OCI-LY1 (cell line): ENCODE measurements around the gene IREB2.

Source experiments
- H2AFZ ChIP-seq: fragments of 200-600 bp; sonication (generic), shearing (Covaris generic); 2 replicates; pipeline ENCODE4 v1.6.0; 2014; ENCODE audit warnings: antibody characterized with exemption, mild to moderate bottlenecking, low read length
- H3F3A ChIP-seq: fragments of 200-600 bp; sonication (generic), shearing (Covaris generic); 2 replicates; pipeline ENCODE4 v1.6.0; 2014; ENCODE audit warnings: mild to moderate bottlenecking, antibody characterized with exemption, low read length, moderate library complexity; ENCODE audit not compliant: insufficient read depth
- H3K27ac ChIP-seq: fragments of 200-600 bp; sonication (generic); 2 replicates; pipeline ENCODE4 v1.5.1; 2014; ENCODE audit warnings: low read length, mixed run types, mild to moderate bottlenecking, low read depth; ENCODE audit not compliant: poor library complexity, severe bottlenecking
- H3K27me3 ChIP-seq: fragments of 200-600 bp; sonication (generic); 2 replicates; pipeline ENCODE4 v1.6.0; 2014; ENCODE audit warnings: antibody characterized with exemption, mild to moderate bottlenecking, low read length, moderate library complexity; ENCODE audit not compliant: insufficient read depth
- H3K36me3 ChIP-seq: fragments of 200-600 bp; sonication (generic); 2 replicates; pipeline ENCODE4 v1.6.1; 2014; ENCODE audit warnings: mild to moderate bottlenecking, antibody characterized with exemption, low read length, moderate library complexity, mixed read lengths; ENCODE audit not compliant: insufficient read depth
- H3K4me1 ChIP-seq: fragments of 200-600 bp; sonication (generic); 2 replicates; pipeline ENCODE4 v1.5.1; 2014; ENCODE audit warnings: mild to moderate bottlenecking, low read length, moderate library complexity; ENCODE audit not compliant: insufficient read depth, severe bottlenecking
- H3K4me2 ChIP-seq: fragments of 200-600 bp; sonication (generic), shearing (Covaris generic); 2 replicates; pipeline ENCODE4 v1.6.1; 2014; ENCODE audit warnings: low read length
- H3K4me3 ChIP-seq: fragments of 200-600 bp; sonication (generic); 2 replicates; pipeline ENCODE4 v1.5.1; 2014; ENCODE audit warnings: low read length, low read depth, mild to moderate bottlenecking, mixed read lengths; ENCODE audit not compliant: poor library complexity, severe bottlenecking
- H3K79me2 ChIP-seq: fragments of 200-600 bp; shearing (Covaris generic); 2 replicates; pipeline ENCODE4 v1.6.1; 2016; ENCODE audit warnings: mixed run types, low read length, mixed read lengths; ENCODE audit not compliant: insufficient read depth
- H3K9ac ChIP-seq: fragments of 200-600 bp; sonication (generic), shearing (Covaris generic); 2 replicates; pipeline ENCODE4 v1.6.1; 2014; ENCODE audit warnings: mild to moderate bottlenecking, low read length, mixed read lengths
- H3K9me2 ChIP-seq: fragments of 200-600 bp; sonication (generic), shearing (Covaris generic); 2 replicates; pipeline ENCODE4 v1.6.1; 2014; ENCODE audit warnings: low read depth, mild to moderate bottlenecking, low read length, mixed read lengths
- H3K9me3 ChIP-seq: fragments of 200-600 bp; shearing (Covaris generic); 2 replicates; pipeline ENCODE4 v1.6.1; 2014; ENCODE audit warnings: low read length, mixed read lengths
- H4K20me1 ChIP-seq: fragments of 200-600 bp; sonication (generic), shearing (Covaris generic); 2 replicates; pipeline ENCODE4 v1.6.0; 2016; ENCODE audit warnings: mild to moderate bottlenecking, low read length; ENCODE audit not compliant: insufficient read depth
- CTCF ChIP-seq: fragments of 200-600 bp; sonication (generic), shearing (Covaris generic); IDR thresholded peaks from 2 replicates; pipeline ENCODE4 v1.5.1; 2017; ENCODE audit warnings: mild to moderate bottlenecking, antibody characterized with exemption, low read length, moderate library complexity, mixed read lengths
- EZH2 ChIP-seq: fragments of 200-600 bp; sonication (generic), shearing (Covaris generic); IDR thresholded peaks from 2 replicates; pipeline ENCODE4 v1.8.0; 2017; ENCODE audit warnings: borderline replicate concordance, mixed run types, mild to moderate bottlenecking, antibody characterized with exemption, low read length, moderate library complexity, mixed read lengths

IREB2 gene

GRCh38 chr15:78414621-78415250, 23.3 kb upstream of the IREB2 start:
- H3K4me2 ChIP-seq, result no peak overlapping the region

GRCh38 chr15:78415284-78415683, 22.7 kb upstream of the IREB2 start:
- Histone ChIP-seq H3K27me3 (no peaks in the 10 kb centered on the region), H4K20me1 (no peaks in the 10 kb centered on the region), H3K36me3 (no peaks in the 10 kb centered on the region), H3K4me2 (no peak overlapping the region), H3K9ac (no peak overlapping the region), H3K27ac (no peak overlapping the region), H3K79me2 (no peaks in the 10 kb centered on the region), H2AFZ (no peak overlapping the region), H3K4me1 (no peaks in the 10 kb centered on the region), H3F3A (no peaks in the 10 kb centered on the region), H3K9me3 (no peaks in the 10 kb centered on the region), H3K4me3 (no peak overlapping the region), H3K9me2 (no peaks in the 10 kb centered on the region)
- no peak for TF ChIP-seq EZH2
- peak; percentile 30; the same call in 1 of the 2 replicates for TF ChIP-seq CTCF

More at GRCh38 chr15:78414621-78415250, 23.3 kb upstream of the IREB2 start:
- no peaks in the 10 kb centered on the region for H3K4me1 ChIP-seq
- no peaks in the 10 kb centered on the region for H3K79me2 ChIP-seq
- no peaks in the 10 kb centered on the region for H3K27me3 ChIP-seq
- H3K27ac ChIP-seq, result no peak overlapping the region
- no peaks in the 10 kb centered on the region for H3K36me3 ChIP-seq
- H3K4me3 ChIP-seq, result no peak overlapping the region
- no peaks in the 10 kb centered on the region for H4K20me1 ChIP-seq
- no peaks in the 10 kb centered on the region for H3K9me3 ChIP-seq
- no peak overlapping the region for H2AFZ ChIP-seq
- no peak for TF ChIP-seq CTCF
- TF ChIP-seq EZH2, result no peak
- no peak overlapping the region for H3K9ac ChIP-seq
- no peaks in the 10 kb centered on the region for H3K9me2 ChIP-seq
- H3F3A ChIP-seq, result no peaks in the 10 kb centered on the region

- Histone ChIP-seq H2AFZ (no peak overlapping the region), H3K36me3 (no peaks in the 10 kb centered on the region), H3K4me3 (no peak overlapping the region), H3K9ac (no peak overlapping the region), H3F3A (no peaks in the 10 kb centered on the region), H3K9me2 (no peaks in the 10 kb centered on the region), H4K20me1 (no peaks in the 10 kb centered on the region), H3K79me2 (no peaks in the 10 kb centered on the region), H3K27me3 (no peaks in the 10 kb centered on the region), H3K9me3 (no peaks in the 10 kb centered on the region), H3K4me2 (no peak overlapping the region), H3K4me1 (no peaks in the 10 kb centered on the region), H3K27ac (no peak overlapping the region)
- TF ChIP-seq CTCF (no peak), EZH2 (no peak)
Measured at GRCh38 chr15:78417754-78418630, 20.0 kb upstream of the IREB2 start.
